NCI-H69 (cell line): Measurements from ENCODE around the gene CDKAL1.
A peak's percentile ranks its signal among the peaks of the same experiment; 100 is the strongest.
"Not testable (repeated sequence)": the region's sequence is repeated elsewhere in the genome, so short reads cannot be mapped to it uniquely, and the experiment has no call there.

Experiments
- DNase-seq: peaks from one replicate; lab custom pipeline; 2025; lab: John Stamatoyannopoulos, UW

The CDKAL1 gene

GRCh38 chr6:20534295-20535262 lies at the start of gene CDKAL1:
Gene CDKAL1 (plus strand): TSS chr6:20534457. CDS start chr6:20546351, 11,894 bp downstream.
- peak; percentile 96 for DNase-seq

GRCh38 chr6:20486641-20487040 lies 47.6 kb upstream of the CDKAL1 start:
- DNase-seq, result no peak

- DNase-seq, result peak; percentile 31
Measured at GRCh38 chr6:20487669-20488375, 46.4 kb upstream of the CDKAL1 start.

- DNase-seq, result no peak
Measured at GRCh38 chr6:20490591-20490990, 43.7 kb upstream of the CDKAL1 start.

GRCh38 chr6:20492099-20492498 lies 42.2 kb upstream of the CDKAL1 start:
- no peak for DNase-seq

- DNase-seq, result no peak
Measured at GRCh38 chr6:20497216-20498040, 36.8 kb upstream of the CDKAL1 start.

- no peak for DNase-seq
Measured at GRCh38 chr6:20498041-20498385, 36.2 kb upstream of the CDKAL1 start.

GRCh38 chr6:20509212-20509611 lies 25.0 kb upstream of the CDKAL1 start:
- DNase-seq, result peak; percentile 41

GRCh38 chr6:20511852-20512251 lies 22.4 kb upstream of the CDKAL1 start:
- no peak for DNase-seq

- not testable (repeated sequence) for DNase-seq
Measured at GRCh38 chr6:20525208-20525607, 9.0 kb upstream of the CDKAL1 start.

GRCh38 chr6:20529086-20529448 lies 5.2 kb upstream of the CDKAL1 start:
- DNase-seq, result peak; percentile 77

- no peak for DNase-seq
Measured at GRCh38 chr6:20532881-20533280, 1.4 kb upstream of the CDKAL1 start.

- DNase-seq, result no peak
Measured at GRCh38 chr6:20533746-20534294, 437 bp upstream of the CDKAL1 start.

- no peak for DNase-seq
Measured at GRCh38 chr6:20538131-20538662, 3.9 kb downstream of the CDKAL1 start.

- DNase-seq, result no peak
Measured at GRCh38 chr6:20538907-20539306, 4.7 kb downstream of the CDKAL1 start.

- DNase-seq, result no peak
Measured at GRCh38 chr6:20539387-20539786, 5.1 kb downstream of the CDKAL1 start.

- peak; percentile 10 for DNase-seq
Measured at GRCh38 chr6:20540683-20541082, 6.4 kb downstream of the CDKAL1 start.

- no peak for DNase-seq
Measured at GRCh38 chr6:20541382-20541781, 7.1 kb downstream of the CDKAL1 start.

GRCh38 chr6:20542927-20543602 lies 8.8 kb downstream of the CDKAL1 start:
- peak; percentile 91 for DNase-seq

GRCh38 chr6:20548264-20548663 lies 14.0 kb downstream of the CDKAL1 start:
- no peak for DNase-seq

- DNase-seq, result not testable (repeated sequence)
Measured at GRCh38 chr6:20549398-20549797, 15.1 kb downstream of the CDKAL1 start.
